ENCODE data around the gene GIGYF2. TPM values are rescaled to one million over a fixed set of nuclear protein-coding genes. Genes with fewer than 3 reads are reported as not detected.

Gene GIGYF2
- total RNA-seq, 2 donors from 2014 or later: 62.5 to 72.3 TPM

GRCh38 chr2:232892843-232893242, 195.7 kb downstream of the GIGYF2 start:
- WGBS, 2 experiments (ENCODE audit: insufficient coverage in 1 of 2, insufficient read length in 1 of 2): 95 to 98% methylated on average over 13 to 20 of the region's 20 CpGs
- H3K9ac ChIP-seq (ENCODE audit: extremely low read depth, low read length, poor library complexity, severe bottlenecking): no peak overlapping the region
- Mint-ChIP-seq H3K27me3 (ENCODE audit: insufficient read depth) (no peaks in the 10 kb centered on the region), H3K4me1 (peaks cover 11% of the 10 kb centered on the region), H3K27ac (no peak overlapping the region), H3K4me3 (no peak overlapping the region), H3K9me3 (no peaks in the 10 kb centered on the region), H3K36me3 (ENCODE audit: low read depth) (no peaks in the 10 kb centered on the region)
- H3K4me1 ChIP-seq (ENCODE audit: control insufficient read depth, insufficient read depth, low read length): no peaks in the 10 kb centered on the region
- H3K9me3 ChIP-seq (ENCODE audit: control insufficient read depth, low read length): no peaks in the 10 kb centered on the region
- H3K27me3 ChIP-seq (ENCODE audit: control insufficient read depth, insufficient read depth, low read length, poor library complexity, severe bottlenecking): no peaks in the 10 kb centered on the region
- no peak overlapping the region for H3K4me3 ChIP-seq (ENCODE audit: low read length)
- no peak overlapping the region for H3K27ac ChIP-seq (ENCODE audit: low read depth, low read length)
- H3K36me3 ChIP-seq (ENCODE audit: control insufficient read depth, insufficient read depth, low read length): no peaks in the 10 kb centered on the region
- TF ChIP-seq, protein P1, sequence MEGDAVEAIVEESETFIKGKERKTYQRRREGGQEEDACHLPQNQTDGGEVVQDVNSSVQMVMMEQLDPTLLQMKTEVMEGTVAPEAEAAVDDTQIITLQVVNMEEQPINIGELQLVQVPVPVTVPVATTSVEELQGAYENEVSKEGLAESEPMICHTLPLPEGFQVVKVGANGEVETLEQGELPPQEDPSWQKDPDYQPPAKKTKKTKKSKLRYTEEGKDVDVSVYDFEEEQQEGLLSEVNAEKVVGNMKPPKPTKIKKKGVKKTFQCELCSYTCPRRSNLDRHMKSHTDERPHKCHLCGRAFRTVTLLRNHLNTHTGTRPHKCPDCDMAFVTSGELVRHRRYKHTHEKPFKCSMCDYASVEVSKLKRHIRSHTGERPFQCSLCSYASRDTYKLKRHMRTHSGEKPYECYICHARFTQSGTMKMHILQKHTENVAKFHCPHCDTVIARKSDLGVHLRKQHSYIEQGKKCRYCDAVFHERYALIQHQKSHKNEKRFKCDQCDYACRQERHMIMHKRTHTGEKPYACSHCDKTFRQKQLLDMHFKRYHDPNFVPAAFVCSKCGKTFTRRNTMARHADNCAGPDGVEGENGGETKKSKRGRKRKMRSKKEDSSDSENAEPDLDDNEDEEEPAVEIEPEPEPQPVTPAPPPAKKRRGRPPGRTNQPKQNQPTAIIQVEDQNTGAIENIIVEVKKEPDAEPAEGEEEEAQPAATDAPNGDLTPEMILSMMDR (conservative IDR thresholded peaks at IDR 0.05): no peak
- peak; percentile 35 for DNase-seq

DNA sequence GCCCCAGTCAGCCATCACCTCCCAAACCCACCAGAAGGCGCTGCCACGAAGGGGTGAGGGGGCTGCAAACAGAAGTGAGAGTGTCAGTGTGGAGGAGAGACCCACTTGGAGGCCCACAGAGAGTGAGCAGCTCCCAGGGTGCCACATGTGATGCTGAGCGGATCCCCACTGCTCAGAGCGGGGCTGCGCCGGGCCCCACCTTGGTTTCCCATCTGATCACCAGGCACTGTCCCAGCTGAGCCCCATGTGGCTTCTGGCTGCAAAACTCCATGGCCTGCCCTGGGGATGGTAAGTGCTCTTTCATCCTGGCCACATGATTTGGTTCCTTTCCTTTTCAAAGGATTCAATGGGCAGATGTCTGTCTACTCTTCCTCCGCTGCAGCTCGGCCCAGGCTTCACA, 196.7 kb downstream of the GIGYF2 start:
- TF ChIP-seq, protein P1 (conservative IDR thresholded peaks at IDR 0.05): peak; percentile 21
- peaks cover 11% of the 10 kb centered on the region for H3K4me1 Mint-ChIP-seq
- Histone ChIP-seq H3K9me3 (ENCODE audit: control insufficient read depth, low read length) (no peaks in the 10 kb centered on the region), H3K27me3 (ENCODE audit: control insufficient read depth, insufficient read depth, low read length, poor library complexity, severe bottlenecking) (no peaks in the 10 kb centered on the region), H3K4me1 (ENCODE audit: control insufficient read depth, insufficient read depth, low read length) (no peaks in the 10 kb centered on the region), H3K36me3 (ENCODE audit: control insufficient read depth, insufficient read depth, low read length) (no peaks in the 10 kb centered on the region), H3K4me3 (ENCODE audit: low read length) (no peak overlapping the region), H3K27ac (ENCODE audit: low read depth, low read length) (no peak overlapping the region), H3K9ac (ENCODE audit: extremely low read depth, low read length, poor library complexity, severe bottlenecking) (no peak overlapping the region)
- no peaks in the 10 kb centered on the region for H3K36me3 Mint-ChIP-seq (ENCODE audit: low read depth)
- no peaks in the 10 kb centered on the region for H3K9me3 Mint-ChIP-seq
- 97 to 100% methylated on average over 1 to 8 of the region's 8 CpGs for WGBS, 2 experiments (ENCODE audit: insufficient coverage in 1 of 2, insufficient read length in 1 of 2)
- peak; percentile 40 for DNase-seq
- H3K27me3 Mint-ChIP-seq (ENCODE audit: insufficient read depth): no peaks in the 10 kb centered on the region
- no peak overlapping the region for H3K4me3 Mint-ChIP-seq
- H3K27ac Mint-ChIP-seq: no peak overlapping the region

DNA sequence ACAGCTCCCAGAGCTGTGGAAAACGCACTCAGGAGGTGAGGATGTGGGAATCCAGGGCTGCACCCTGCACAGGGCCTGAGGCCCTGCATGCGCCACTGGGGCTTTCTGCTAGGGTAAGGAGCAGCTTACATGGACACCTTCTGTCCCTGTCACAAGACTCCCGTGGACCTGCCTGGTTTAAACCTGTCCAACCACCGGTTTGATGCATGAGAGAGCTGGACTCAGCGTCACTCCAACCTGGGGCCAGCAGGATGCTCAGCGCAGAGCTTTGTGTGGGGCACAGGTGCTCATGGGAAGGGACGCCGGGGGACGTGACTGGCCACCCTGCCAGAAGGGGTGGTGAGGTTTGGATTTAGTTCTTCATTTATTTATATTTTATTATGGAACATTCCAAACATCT, 197.1 kb downstream of the GIGYF2 start:
- no peaks in the 10 kb centered on the region for H3K27me3 ChIP-seq (ENCODE audit: control insufficient read depth, insufficient read depth, low read length, poor library complexity, severe bottlenecking)
- H3K36me3 ChIP-seq (ENCODE audit: control insufficient read depth, insufficient read depth, low read length): no peaks in the 10 kb centered on the region
- Mint-ChIP-seq H3K36me3 (ENCODE audit: low read depth) (no peaks in the 10 kb centered on the region), H3K27ac (no peak overlapping the region), H3K27me3 (ENCODE audit: insufficient read depth) (no peaks in the 10 kb centered on the region), H3K4me3 (no peak overlapping the region), H3K9me3 (no peaks in the 10 kb centered on the region), H3K4me1 (peaks cover 11% of the 10 kb centered on the region)
- DNase-seq: peak; percentile 35
- no peak overlapping the region for H3K27ac ChIP-seq (ENCODE audit: low read depth, low read length)
- WGBS, 2 experiments (ENCODE audit: insufficient coverage in 1 of 2, insufficient read length in 1 of 2): 90 to 95% methylated on average over 5 to 8 of the region's 9 CpGs
- TF ChIP-seq, protein P1 (conservative IDR thresholded peaks at IDR 0.05): no peak
- no peaks in the 10 kb centered on the region for H3K9me3 ChIP-seq (ENCODE audit: control insufficient read depth, low read length)
- H3K9ac ChIP-seq (ENCODE audit: extremely low read depth, low read length, poor library complexity, severe bottlenecking): no peak overlapping the region
- H3K4me1 ChIP-seq (ENCODE audit: control insufficient read depth, insufficient read depth, low read length): no peaks in the 10 kb centered on the region
- no peak overlapping the region for H3K4me3 ChIP-seq (ENCODE audit: low read length)
